ENCODE results near the gene P2RY8. TPM values are rescaled to one million over a fixed set of nuclear protein-coding genes. Genes with fewer than 3 reads are reported as not detected.
A peak's percentile ranks its signal among the peaks of the same experiment; 100 is the strongest.

The P2RY8 gene
- total RNA-seq, 2 experiments from 2014 or later: 139 TPM

DNA sequence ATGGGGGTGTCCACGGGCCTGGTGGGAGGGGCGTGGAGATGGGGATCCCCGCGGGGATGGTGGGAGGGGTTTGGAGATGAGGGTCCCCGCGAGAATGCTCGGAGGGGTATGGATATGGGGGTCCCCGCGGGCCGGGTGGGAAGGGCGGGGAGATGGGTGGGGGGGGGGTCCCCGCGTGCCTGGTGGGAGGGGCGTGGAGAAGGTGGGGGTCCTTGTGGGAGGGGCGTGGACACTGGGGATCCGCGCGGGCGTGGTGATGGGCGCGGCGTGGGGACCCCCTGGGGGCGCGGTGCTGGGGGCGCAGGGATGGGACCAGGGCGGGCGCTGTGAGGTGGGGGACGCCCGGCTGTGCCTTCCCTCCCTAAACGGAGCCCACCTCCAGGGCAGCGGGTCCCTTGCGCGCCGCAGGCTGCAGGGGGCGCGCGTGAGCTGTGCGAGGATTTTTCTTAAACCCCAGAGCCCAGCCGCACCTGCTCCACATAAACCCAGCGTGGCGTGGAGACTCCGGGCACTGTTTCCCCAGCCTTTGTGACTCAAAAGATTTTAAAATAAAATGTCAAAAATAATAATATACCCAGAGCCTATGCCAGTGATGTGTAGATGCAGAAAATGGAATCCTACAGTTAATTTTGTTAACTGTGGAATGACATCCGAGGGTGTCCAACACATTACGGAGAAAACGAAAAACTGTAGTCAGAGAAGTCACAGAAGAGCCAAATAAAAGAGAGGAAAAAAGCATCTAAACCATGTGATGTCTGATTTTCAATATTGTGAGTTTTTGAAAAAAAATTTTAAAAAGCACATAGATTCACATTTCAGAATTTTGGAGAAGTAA lies 82.8 kb downstream of the P2RY8 start:
- Mint-ChIP-seq H3K27ac (peak overlapping the region; percentile 72), H3K36me3 (ENCODE audit: low read depth) (peaks cover 18% of the 10 kb centered on the region), H3K9me3 (peaks cover 2% of the 10 kb centered on the region), H3K4me3 (peak overlapping the region; percentile 85), H3K27me3 (no peaks in the 10 kb centered on the region), H3K4me1 (ENCODE audit: low read depth) (peaks cover 22% of the 10 kb centered on the region)
- Histone ChIP-seq H3K9me3 (ENCODE audit: control insufficient read depth in 1 of 2, insufficient read depth in 1 of 2, low read length in 2 of 2) (no peaks in the 10 kb centered on the region), H3K4me3 (ENCODE audit: low read length) (peak overlapping the region; percentile 59), H3K27ac (ENCODE audit: low read depth in 1 of 2, low read length in 2 of 2) (peak overlapping the region in 1 of 2 donors; percentile 94), H3K4me1 (ENCODE audit: insufficient read depth, low read length) (peaks cover 47% of the 10 kb centered on the region), H3K36me3 (ENCODE audit: insufficient read depth, low read length) (no peaks in the 10 kb centered on the region), H3K27me3 (ENCODE audit: control insufficient read depth in 1 of 2, insufficient read depth in 2 of 2, low read length in 2 of 2) (no peaks in the 10 kb centered on the region)
- CTCF ChIA-PET: no interaction called here
- ATAC-seq (ENCODE audit: poor library complexity) (peak; percentile 45), DNase-seq (peak; percentile 83 to 97 (median 92))
- intact Hi-C loops (cut with DNase I, micrococcal nuclease): loop anchor here (1.0 to 5.0 kb wide), 13 partner anchors 27 to 1238 kb away; partner anchors contain the start of genes P2RY8 (in 2 of the 2), AKAP17A (in 1 of the 2), CD99 (in 1 of the 2) and SLC25A6 (in 1 of the 2)
- POLR2A ChIA-PET: no interaction called here
- TF ChIP-seq, protein P1, sequence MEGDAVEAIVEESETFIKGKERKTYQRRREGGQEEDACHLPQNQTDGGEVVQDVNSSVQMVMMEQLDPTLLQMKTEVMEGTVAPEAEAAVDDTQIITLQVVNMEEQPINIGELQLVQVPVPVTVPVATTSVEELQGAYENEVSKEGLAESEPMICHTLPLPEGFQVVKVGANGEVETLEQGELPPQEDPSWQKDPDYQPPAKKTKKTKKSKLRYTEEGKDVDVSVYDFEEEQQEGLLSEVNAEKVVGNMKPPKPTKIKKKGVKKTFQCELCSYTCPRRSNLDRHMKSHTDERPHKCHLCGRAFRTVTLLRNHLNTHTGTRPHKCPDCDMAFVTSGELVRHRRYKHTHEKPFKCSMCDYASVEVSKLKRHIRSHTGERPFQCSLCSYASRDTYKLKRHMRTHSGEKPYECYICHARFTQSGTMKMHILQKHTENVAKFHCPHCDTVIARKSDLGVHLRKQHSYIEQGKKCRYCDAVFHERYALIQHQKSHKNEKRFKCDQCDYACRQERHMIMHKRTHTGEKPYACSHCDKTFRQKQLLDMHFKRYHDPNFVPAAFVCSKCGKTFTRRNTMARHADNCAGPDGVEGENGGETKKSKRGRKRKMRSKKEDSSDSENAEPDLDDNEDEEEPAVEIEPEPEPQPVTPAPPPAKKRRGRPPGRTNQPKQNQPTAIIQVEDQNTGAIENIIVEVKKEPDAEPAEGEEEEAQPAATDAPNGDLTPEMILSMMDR (IDR thresholded peaks at IDR 0.05): peak; percentile 98

DNA sequence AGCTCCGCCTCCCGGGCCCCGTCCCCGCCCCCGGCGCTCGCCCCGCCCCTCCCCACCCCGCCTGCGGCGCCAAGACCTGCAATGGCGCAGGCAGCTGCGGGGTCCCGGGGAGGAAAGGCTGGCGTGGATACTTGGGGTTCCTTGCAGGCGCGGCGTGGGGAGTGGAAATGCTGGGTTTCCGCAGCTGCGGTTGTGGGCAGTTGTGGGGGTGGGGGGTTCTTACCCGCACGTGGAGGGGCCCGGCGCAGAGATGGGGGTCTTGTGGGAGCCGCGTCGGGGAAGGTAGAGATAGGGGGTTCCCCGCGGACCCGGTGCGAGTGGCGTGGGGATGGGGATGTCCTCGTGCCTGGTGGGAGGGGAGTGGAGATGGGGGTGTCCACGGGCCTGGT lies 83.6 kb downstream of the P2RY8 start:
- DNase-seq (peak in 11 of 14 experiments; percentile 64 to 94 (median 73)), ATAC-seq (ENCODE audit: poor library complexity) (peak; percentile 46)
- Mint-ChIP-seq H3K4me3 (peak overlapping the region; percentile 91), H3K27me3 (no peaks in the 10 kb centered on the region), H3K27ac (peak overlapping the region; percentile 83), H3K4me1 (ENCODE audit: low read depth) (peaks cover 27% of the 10 kb centered on the region), H3K9me3 (peaks cover 9% of the 10 kb centered on the region), H3K36me3 (ENCODE audit: low read depth) (peaks cover 26% of the 10 kb centered on the region)
- ChIA-PET CTCF (no interaction called here), POLR2A (no interaction called here)
- TF ChIP-seq, protein P1 (IDR thresholded peaks at IDR 0.05): no peak
- peak overlapping the region; percentile 59 for H3K4me3 ChIP-seq (ENCODE audit: low read length)
- no peaks in the 10 kb centered on the region for H3K36me3 ChIP-seq (ENCODE audit: insufficient read depth, low read length)
- H3K4me1 ChIP-seq (ENCODE audit: insufficient read depth, low read length): peaks cover 47% of the 10 kb centered on the region
- H3K27me3 ChIP-seq (ENCODE audit: control insufficient read depth in 1 of 2, insufficient read depth in 2 of 2, low read length in 2 of 2): no peaks in the 10 kb centered on the region
- peak overlapping the region; percentile 94 to 95 for H3K27ac ChIP-seq (ENCODE audit: low read depth in 1 of 2, low read length in 2 of 2)
- no peaks in the 10 kb centered on the region for H3K9me3 ChIP-seq (ENCODE audit: control insufficient read depth in 1 of 2, insufficient read depth in 1 of 2, low read length in 2 of 2)
- intact Hi-C loops (cut with DNase I, micrococcal nuclease): loop anchor here (2.0 to 5.0 kb wide), 6 partner anchors 61 to 1239 kb away; partner anchors contain the start of genes CD99 (in 1 of the 2) and SLC25A6 (in 1 of the 2)

DNA sequence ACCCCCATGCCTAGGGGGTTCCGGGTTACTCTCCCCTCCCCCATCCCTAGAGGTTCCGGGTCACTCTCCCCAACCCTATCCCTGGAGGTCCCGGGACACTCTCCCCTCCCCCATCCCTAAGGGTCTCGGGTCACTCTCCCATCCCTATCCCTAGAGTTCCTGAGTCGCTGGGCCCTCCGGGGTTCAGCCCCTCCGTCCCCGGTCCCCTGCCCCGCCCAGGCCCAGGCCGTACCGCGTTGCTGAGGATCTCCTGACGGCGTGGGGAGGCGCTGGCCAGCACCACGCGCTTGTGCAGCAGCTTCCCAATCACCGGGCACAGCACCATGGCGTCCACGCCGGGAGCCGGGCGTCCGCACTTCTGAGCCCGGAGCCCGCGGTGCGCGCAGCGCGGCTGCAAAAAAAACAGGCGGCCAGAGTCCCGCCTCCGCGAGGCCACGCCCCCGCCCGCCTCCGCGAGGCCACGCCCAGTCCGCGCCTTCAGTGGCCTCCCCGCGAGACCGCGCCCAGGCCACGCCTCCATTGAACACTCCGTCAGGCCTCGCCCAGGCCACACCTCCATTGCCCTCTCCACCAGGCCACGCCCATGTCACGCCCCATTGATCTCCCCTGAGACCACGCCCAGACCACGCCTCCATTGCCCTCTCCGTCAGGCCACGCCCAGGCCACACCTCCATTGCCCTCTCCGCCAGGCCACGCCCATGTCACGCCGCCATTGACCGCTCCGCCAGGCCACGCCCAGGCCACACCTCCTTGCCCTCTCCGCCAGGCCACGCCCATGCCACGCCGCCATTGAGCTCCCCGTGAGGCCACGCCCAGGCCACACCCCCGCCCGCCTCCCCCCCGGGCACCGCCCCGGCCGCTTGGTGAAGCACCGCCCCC lies 84.2 kb downstream of the P2RY8 start, which contains the start of gene ASMTL:
TSS of gene ASMTL (minus strand) at position 394 of the 879 bp plus-strand sequence. CDS start at position 325, 69 bp downstream.
- ChIA-PET POLR2A (no interaction called here), CTCF (no interaction called here)
- ATAC-seq (ENCODE audit: poor library complexity) (peak; percentile 73), DNase-seq (peak; percentile 99 to 100 (median 100))
- intact Hi-C loops (cut with DNase I, micrococcal nuclease): loop anchor here (2.0 to 5.0 kb wide), 6 partner anchors 60 to 1240 kb away; partner anchors contain the start of genes CD99 (in 1 of the 2) and SLC25A6 (in 1 of the 2)
- Mint-ChIP-seq H3K4me1 (ENCODE audit: low read depth) (peaks cover 27% of the 10 kb centered on the region), H3K9me3 (peaks cover 14% of the 10 kb centered on the region), H3K27me3 (no peaks in the 10 kb centered on the region), H3K36me3 (ENCODE audit: low read depth) (peaks cover 32% of the 10 kb centered on the region), H3K4me3 (peak within 1 kb of the TSS; percentile 92), H3K27ac (peak within 1 kb of the TSS; percentile 83)
- TF ChIP-seq, protein P1 (IDR thresholded peaks at IDR 0.05): no peak
- no peaks in the 10 kb centered on the region for H3K36me3 ChIP-seq (ENCODE audit: insufficient read depth, low read length)
- H3K4me3 ChIP-seq (ENCODE audit: low read length): peak within 1 kb of the TSS; percentile 95
- H3K4me1 ChIP-seq (ENCODE audit: insufficient read depth, low read length): peaks cover 47% of the 10 kb centered on the region
- no peaks in the 10 kb centered on the region for H3K27me3 ChIP-seq (ENCODE audit: control insufficient read depth in 1 of 2, insufficient read depth in 2 of 2, low read length in 2 of 2)
- peak within 1 kb of the TSS; percentile 94 to 95 for H3K27ac ChIP-seq (ENCODE audit: low read depth in 1 of 2, low read length in 2 of 2)
- no peaks in the 10 kb centered on the region for H3K9me3 ChIP-seq (ENCODE audit: control insufficient read depth in 1 of 2, insufficient read depth in 1 of 2, low read length in 2 of 2)
